Fibroblast of upper back skin (primary cell): Measurements from ENCODE around the gene ALK.
A peak's percentile ranks its signal among the peaks of the same experiment; 100 is the strongest.

ENCODE experiments used
- DNase-seq: peaks from one replicate; pipeline ENCODE4 v3.0.0-alpha.2; 2013

ALK gene

GRCh38 chr2:29900971-29901633 lies 20.3 kb downstream of the ALK start:
- no peak for DNase-seq

GRCh38 chr2:29898999-29899398 lies 22.4 kb downstream of the ALK start:
- no peak for DNase-seq

GRCh38 chr2:29894822-29895614 lies 26.4 kb downstream of the ALK start:
- DNase-seq: peak; percentile 48

- DNase-seq: no peak
Measured at GRCh38 chr2:29892585-29893259, 28.7 kb downstream of the ALK start.

GRCh38 chr2:29881089-29881730 lies 40.2 kb downstream of the ALK start:
- no peak for DNase-seq

- no peak for DNase-seq
Measured at GRCh38 chr2:29880084-29880483, 41.3 kb downstream of the ALK start.

- DNase-seq: no peak
Measured at GRCh38 chr2:29879456-29879855, 41.9 kb downstream of the ALK start.

GRCh38 chr2:29878898-29879297 lies 42.5 kb downstream of the ALK start:
- DNase-seq: peak; percentile 38

GRCh38 chr2:29876374-29876773 lies 45.0 kb downstream of the ALK start:
- DNase-seq: no peak

GRCh38 chr2:29874745-29875144 lies 46.6 kb downstream of the ALK start:
- DNase-seq: no peak

GRCh38 chr2:29872870-29873269 lies 48.5 kb downstream of the ALK start:
- no peak for DNase-seq

GRCh38 chr2:29871541-29871940 lies 49.8 kb downstream of the ALK start:
- no peak for DNase-seq

- no peak for DNase-seq
Measured at GRCh38 chr2:29865512-29865911, 55.9 kb downstream of the ALK start.

- no peak for DNase-seq
Measured at GRCh38 chr2:29864988-29865387, 56.4 kb downstream of the ALK start.

GRCh38 chr2:29855924-29856639 lies 65.3 kb downstream of the ALK start:
- no peak for DNase-seq

- DNase-seq: no peak
Measured at GRCh38 chr2:29850794-29851193, 70.6 kb downstream of the ALK start.

GRCh38 chr2:29848566-29849310 lies 72.6 kb downstream of the ALK start:
- no peak for DNase-seq

- DNase-seq: no peak
Measured at GRCh38 chr2:29847886-29848285, 73.5 kb downstream of the ALK start.

GRCh38 chr2:29844713-29845326 lies 76.6 kb downstream of the ALK start:
- DNase-seq: peak; percentile 49

GRCh38 chr2:29841386-29842004 lies 79.9 kb downstream of the ALK start:
- DNase-seq: peak; percentile 39

GRCh38 chr2:29839306-29839705 lies 82.1 kb downstream of the ALK start:
- no peak for DNase-seq
